Hepatocyte (in vitro differentiated cells): Measurements from ENCODE around the gene CHID1. TPM values are rescaled to one million over a fixed set of nuclear protein-coding genes. Genes with fewer than 3 reads are reported as not detected.

Experiments used
- DNase-seq: peaks from one replicate; pipeline ENCODE4 v3.0.0-alpha.2; 2016; ENCODE audit warnings: low spot score
- H2AFZ ChIP-seq: fragments of 200-600 bp; sonication (generic); 2 replicates; pipeline ENCODE4 v1.6.0; 2016; ENCODE audit warnings: antibody characterized with exemption, mild to moderate bottlenecking
- H3K27ac ChIP-seq: fragments of 200-600 bp; sonication (generic); 2 replicates; pipeline ENCODE4 v1.5.1; 2016; ENCODE audit warnings: mild to moderate bottlenecking
- H3K27me3 ChIP-seq: fragments of 200-600 bp; sonication (generic); 2 replicates; pipeline ENCODE4 v1.6.1; 2016
- H3K36me3 ChIP-seq: fragments of 200-600 bp; sonication (generic); replicated peaks from 2 replicates; pipeline ENCODE4 v1.5.1; 2016; ENCODE audit warnings: low read depth; ENCODE audit not compliant: insufficient read depth
- H3K4me1 ChIP-seq: fragments of 200-600 bp; sonication (generic); 2 replicates; pipeline ENCODE4 v1.5.1; 2016; ENCODE audit warnings: mild to moderate bottlenecking, moderate library complexity; ENCODE audit not compliant: insufficient read depth
- H3K4me2 ChIP-seq: fragments of 200-600 bp; sonication (generic); 2 replicates; pipeline ENCODE4 v1.6.0; 2016
- H3K4me3 ChIP-seq: fragments of 200-600 bp; sonication (generic); 2 replicates; pipeline ENCODE4 v1.5.1; 2016; ENCODE audit warnings: mild to moderate bottlenecking
- H3K79me2 ChIP-seq: fragments of 200-600 bp; sonication (generic); 2 replicates; pipeline ENCODE4 v1.6.0; 2017; ENCODE audit warnings: mild to moderate bottlenecking
- H3K9me2 ChIP-seq: fragments of 200-600 bp; sonication (generic); replicated peaks from 2 replicates; pipeline ENCODE4 v1.6.0; 2017; ENCODE audit warnings: mild to moderate bottlenecking; ENCODE audit not compliant: insufficient read depth
- H3K9me3 ChIP-seq: fragments of 200-600 bp; sonication (generic); 2 replicates; pipeline ENCODE4 v1.5.1; 2016; ENCODE audit warnings: low read depth, mild to moderate bottlenecking
- H4K20me1 ChIP-seq: fragments of 200-600 bp; sonication (generic); 2 replicates; pipeline ENCODE4 v1.6.0; 2016; ENCODE audit warnings: mild to moderate bottlenecking; ENCODE audit not compliant: insufficient read depth, poor library complexity, severe bottlenecking
- EZH2 ChIP-seq: fragments of 200-600 bp; sonication (generic); IDR thresholded peaks from 2 replicates; pipeline ENCODE4 v1.6.1; 2016; ENCODE audit warnings: antibody characterized with exemption, mild to moderate bottlenecking, borderline replicate concordance
- EZH2phosphoT487 ChIP-seq: fragments of 200-600 bp; sonication (generic); IDR thresholded peaks from one replicate; pipeline ENCODE4 v1.6.1; 2018; ENCODE audit warnings: antibody characterized with exemption, mild to moderate bottlenecking, low read depth, moderate library complexity; ENCODE audit not compliant: unreplicated experiment, severe bottlenecking
- WGBS: methylation state at CpG from one replicate; pipeline ENCODE4 v1.1.6; 2016; ENCODE audit warnings: low lambda C conversion rate; ENCODE audit errors: missing lambda C conversion rate; 5-methylcytosine and 5-hydroxymethylcytosine counted together
- polyA plus RNA-seq: library from polyadenylated mRNA; unstranded; fragments of >200 nt; fragmentation: Nextera tagmentation; extraction: Ambion mirVana; gene quantifications from 2 replicates; pipeline ENCODE4 v1.2.1, GENCODE V29; 2016
- total RNA-seq: library from RNA; depleted of rRNA; stranded (reverse); fragments of >200 nt; gene quantifications from 2 replicates; pipeline ENCODE4 v1.2.3, GENCODE V29; 2014
- TF ChIP-seq, protein P1 (sequence below): fragments of 200-600 bp; sonication (generic); IDR thresholded peaks from 2 replicates; pipeline ENCODE4 v1.5.1; 2016; ENCODE audit warnings: antibody characterized with exemption, mild to moderate bottlenecking; ENCODE audit not compliant: poor library complexity

CHID1 gene
- total and polyA plus RNA-seq, 2 experiments from 2014 or later = 92.4 to 155 TPM

DNA sequence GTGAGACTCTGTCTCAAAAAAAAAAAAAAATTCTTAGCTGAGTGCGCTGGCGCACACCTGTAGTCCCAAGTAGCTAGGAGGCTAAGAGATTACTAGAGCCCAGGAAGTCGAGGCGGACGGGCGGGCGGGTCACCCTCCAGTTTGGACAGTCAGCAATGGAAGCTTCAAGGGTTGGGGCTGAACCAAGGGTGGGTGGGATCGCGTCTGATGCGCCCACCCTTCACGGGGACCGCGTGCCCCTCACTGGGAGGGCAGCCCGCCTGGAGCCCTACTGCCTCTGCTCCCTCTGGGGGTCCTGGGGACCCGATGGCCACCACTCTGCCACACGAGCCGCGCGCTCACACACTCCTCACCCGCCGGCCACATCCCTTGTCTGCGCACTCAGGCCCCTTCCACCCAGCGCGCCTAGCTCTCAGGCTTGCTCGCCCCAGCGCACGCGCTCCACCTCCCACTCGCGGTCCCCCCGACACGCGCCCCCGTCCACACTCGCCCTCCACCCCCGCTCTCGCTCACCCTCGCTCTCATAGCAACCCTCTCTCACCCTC lies 494 bp downstream of the CHID1 start:
- no peak for DNase-seq
- peak overlapping the region; percentile 94 for H2AFZ ChIP-seq
- H3K27ac ChIP-seq = peak overlapping the region; percentile 70
- no peaks in the 10 kb centered on the region for H3K9me3 ChIP-seq
- peaks cover 7% of the 10 kb centered on the region for H3K4me1 ChIP-seq
- peak overlapping the region; percentile 98 for H3K4me3 ChIP-seq
- WGBS = 7% methylated on average over 15 of the region's 38 CpGs
- no peaks in the 10 kb centered on the region for H4K20me1 ChIP-seq
- no peaks in the 10 kb centered on the region for H3K27me3 ChIP-seq
- TF ChIP-seq EZH2phosphoT487 (no peak), EZH2 (no peak)
- TF ChIP-seq, protein P1, sequence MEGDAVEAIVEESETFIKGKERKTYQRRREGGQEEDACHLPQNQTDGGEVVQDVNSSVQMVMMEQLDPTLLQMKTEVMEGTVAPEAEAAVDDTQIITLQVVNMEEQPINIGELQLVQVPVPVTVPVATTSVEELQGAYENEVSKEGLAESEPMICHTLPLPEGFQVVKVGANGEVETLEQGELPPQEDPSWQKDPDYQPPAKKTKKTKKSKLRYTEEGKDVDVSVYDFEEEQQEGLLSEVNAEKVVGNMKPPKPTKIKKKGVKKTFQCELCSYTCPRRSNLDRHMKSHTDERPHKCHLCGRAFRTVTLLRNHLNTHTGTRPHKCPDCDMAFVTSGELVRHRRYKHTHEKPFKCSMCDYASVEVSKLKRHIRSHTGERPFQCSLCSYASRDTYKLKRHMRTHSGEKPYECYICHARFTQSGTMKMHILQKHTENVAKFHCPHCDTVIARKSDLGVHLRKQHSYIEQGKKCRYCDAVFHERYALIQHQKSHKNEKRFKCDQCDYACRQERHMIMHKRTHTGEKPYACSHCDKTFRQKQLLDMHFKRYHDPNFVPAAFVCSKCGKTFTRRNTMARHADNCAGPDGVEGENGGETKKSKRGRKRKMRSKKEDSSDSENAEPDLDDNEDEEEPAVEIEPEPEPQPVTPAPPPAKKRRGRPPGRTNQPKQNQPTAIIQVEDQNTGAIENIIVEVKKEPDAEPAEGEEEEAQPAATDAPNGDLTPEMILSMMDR = no peak
- H3K79me2 ChIP-seq = peaks cover 23% of the 10 kb centered on the region
- no peaks in the 10 kb centered on the region for H3K36me3 ChIP-seq
- no peaks in the 10 kb centered on the region for H3K9me2 ChIP-seq
- peak overlapping the region; percentile 98 for H3K4me2 ChIP-seq

DNA sequence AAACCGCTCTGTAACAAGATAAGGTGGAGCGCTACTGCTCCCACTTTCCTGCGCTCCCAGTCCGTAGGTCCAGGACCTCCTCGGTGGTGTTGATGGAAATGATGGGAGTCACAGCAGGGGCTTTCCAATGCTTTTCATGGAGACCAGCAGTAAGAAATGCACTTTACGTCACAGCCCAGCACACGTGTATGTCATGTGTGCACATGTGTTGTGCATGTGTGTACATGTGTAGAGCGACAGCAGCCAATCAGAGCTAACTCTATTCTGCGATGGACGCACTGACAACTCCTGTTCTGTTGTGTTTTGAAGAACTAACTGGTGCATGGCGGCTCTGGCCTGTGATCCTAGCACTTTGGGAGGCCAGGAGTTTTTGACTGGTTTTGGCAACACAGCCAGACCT lies 1.2 kb downstream of the CHID1 start:
- 95% methylated on average over 11 of the region's 11 CpGs for WGBS
- H3K9me2 ChIP-seq = no peaks in the 10 kb centered on the region
- peaks cover 7% of the 10 kb centered on the region for H3K4me1 ChIP-seq
- no peak overlapping the region for H2AFZ ChIP-seq
- peak overlapping the region; percentile 98 for H3K4me2 ChIP-seq
- H3K27me3 ChIP-seq = no peaks in the 10 kb centered on the region
- TF ChIP-seq EZH2phosphoT487 (no peak), EZH2 (no peak)
- TF ChIP-seq, protein P1 = no peak
- peaks cover 23% of the 10 kb centered on the region for H3K79me2 ChIP-seq
- no peaks in the 10 kb centered on the region for H3K9me3 ChIP-seq
- H3K36me3 ChIP-seq = no peaks in the 10 kb centered on the region
- H3K4me3 ChIP-seq = no peak overlapping the region
- H3K27ac ChIP-seq = no peak overlapping the region
- H4K20me1 ChIP-seq = no peaks in the 10 kb centered on the region
- DNase-seq = no peak

DNA sequence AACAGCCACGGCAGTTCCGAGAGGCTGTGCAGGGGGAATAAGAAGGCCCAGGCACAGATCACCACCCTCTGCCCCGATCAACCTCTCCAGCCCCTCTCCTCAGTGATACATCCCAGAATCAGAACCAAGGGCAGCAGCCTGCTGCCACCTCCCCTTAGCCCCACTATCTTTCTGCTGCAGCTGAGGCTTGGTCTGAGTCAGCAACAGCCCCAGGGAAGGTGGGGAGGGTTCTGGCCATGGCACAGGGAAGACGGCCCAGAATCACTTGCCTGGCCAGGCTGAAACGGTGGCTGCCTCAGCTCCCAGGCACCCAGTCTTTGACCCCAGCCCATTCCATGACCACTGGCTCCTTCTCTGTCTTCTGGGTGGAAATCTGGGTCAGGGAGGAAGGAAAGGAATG lies 2.3 kb downstream of the CHID1 start:
- Histone ChIP-seq H3K36me3 (no peaks in the 10 kb centered on the region), H2AFZ (no peak overlapping the region), H3K79me2 (peaks cover 23% of the 10 kb centered on the region), H3K27ac (no peak overlapping the region), H3K4me2 (no peak overlapping the region), H4K20me1 (no peaks in the 10 kb centered on the region), H3K9me3 (no peaks in the 10 kb centered on the region), H3K4me3 (no peak overlapping the region), H3K27me3 (no peaks in the 10 kb centered on the region), H3K4me1 (peaks cover 7% of the 10 kb centered on the region), H3K9me2 (no peaks in the 10 kb centered on the region)
- TF ChIP-seq EZH2phosphoT487 = no peak
- TF ChIP-seq EZH2 = no peak
- TF ChIP-seq, protein P1 = no peak
- WGBS = 88% methylated on average over 5 of the region's 5 CpGs
- DNase-seq = no peak
